Liver (tissue), 9 donors: Measurements from ENCODE around the gene UNC93A. TPM values are rescaled to one million over a fixed set of nuclear protein-coding genes. Genes with fewer than 3 reads are reported as not detected.

Experiments
- DNase-seq: peaks from one replicate; pipeline ENCODE4 v3.0.0-alpha.2; 2017; ENCODE audit warnings: low spot score
- H3K27ac ChIP-seq, 2 donors: one replicate each; pipeline ENCODE4 v1.7.0; 2013; ENCODE audit warnings: inconsistent platforms in 2 of 2, low read length in 2 of 2, control low read depth in 1 of 2, low read depth in 1 of 2, mild to moderate bottlenecking in 1 of 2
- H3K27me3 ChIP-seq, 4 donors: one replicate each; pipeline versions ENCODE4 v1.6.1 to v1.7.0; 2013; ENCODE audit warnings: low read length in 3 of 4, inconsistent platforms in 1 of 4, mild to moderate bottlenecking in 1 of 4, moderate library complexity in 1 of 4; ENCODE audit not compliant: control insufficient read depth in 4 of 4, insufficient read depth in 4 of 4
- H3K36me3 ChIP-seq, 4 donors: one replicate each; pipeline versions ENCODE4 v1.6.1 to v1.7.0; 2013; ENCODE audit warnings: low read length in 3 of 4, mild to moderate bottlenecking in 3 of 4, low read depth in 1 of 4, moderate library complexity in 1 of 4; ENCODE audit not compliant: control insufficient read depth in 4 of 4, insufficient read depth in 3 of 4
- H3K4me1 ChIP-seq, 4 donors: one replicate each; pipeline versions ENCODE4 v1.6.1 to v1.7.0; 2013; ENCODE audit warnings: low read length in 3 of 4, mild to moderate bottlenecking in 3 of 4, moderate library complexity in 1 of 4; ENCODE audit not compliant: control insufficient read depth in 4 of 4, insufficient read depth in 4 of 4
- H3K4me3 ChIP-seq, 3 donors: one replicate each; pipeline versions ENCODE4 v1.6.1 to v1.7.0; 2013; ENCODE audit warnings: low read length in 3 of 3, control low read depth in 1 of 3, low read depth in 1 of 3, mild to moderate bottlenecking in 1 of 3
- H3K9ac ChIP-seq, 2 donors: one replicate each; pipeline ENCODE4 v1.7.0; 2013; ENCODE audit warnings: low read length in 2 of 2, mild to moderate bottlenecking in 2 of 2, moderate library complexity in 2 of 2, control low read depth in 1 of 2, low read depth in 1 of 2
- H3K9me3 ChIP-seq, 4 donors: one replicate each; pipeline versions ENCODE4 v1.6.1 to v1.7.0; 2013; ENCODE audit warnings: low read length in 3 of 4; ENCODE audit not compliant: control insufficient read depth in 4 of 4
- ATF3 ChIP-seq: IDR thresholded peaks from 2 replicates; pipeline ENCODE4 v1.6.1; 2016; ENCODE audit warnings: antibody characterized with exemption
- CTCF ChIP-seq: fragments of 150-350 bp; IDR thresholded peaks from 2 replicates; pipeline ENCODE4 v1.5.1; 2017; ENCODE audit warnings: improper control_type of control experiment, low read depth, low read length; ENCODE audit not compliant: missing input control
- EGR1 ChIP-seq, 2 donors: IDR thresholded peaks; 2 replicates each; pipeline ENCODE4 v1.6.1; 2016 to 2018; ENCODE audit warnings: antibody characterized with exemption in 2 of 2, low read depth in 2 of 2
- FOXA1 ChIP-seq: IDR thresholded peaks from 2 replicates; pipeline ENCODE4 v1.6.1; 2016; ENCODE audit warnings: antibody characterized with exemption
- FOXA2 ChIP-seq: IDR thresholded peaks from 2 replicates; pipeline ENCODE4 v1.6.1; 2016; ENCODE audit warnings: antibody characterized with exemption
- GABPA ChIP-seq, 2 donors: IDR thresholded peaks in 1 of 2; conservative IDR thresholded peaks in 1 of 2; 2 replicates each; pipeline ENCODE4 v1.6.1; 2016; ENCODE audit warnings: antibody characterized with exemption in 2 of 2, mild to moderate bottlenecking in 1 of 2, moderate library complexity in 1 of 2
- HNF4A ChIP-seq, 2 donors: conservative IDR thresholded peaks; 2 replicates each; pipeline ENCODE4 v1.6.1; 2016; ENCODE audit warnings: antibody characterized with exemption in 2 of 2, mild to moderate bottlenecking in 2 of 2
- HNF4G ChIP-seq: IDR thresholded peaks from 2 replicates; pipeline ENCODE4 v1.6.1; 2016; ENCODE audit warnings: antibody characterized with exemption
- JUND ChIP-seq, 2 donors: IDR thresholded peaks; 2 replicates each; pipeline ENCODE4 v1.6.1; 2016; ENCODE audit warnings: antibody characterized with exemption in 2 of 2
- MAX ChIP-seq: IDR thresholded peaks from 2 replicates; pipeline ENCODE4 v1.6.1; 2016; ENCODE audit warnings: antibody characterized with exemption
- NR2F2 ChIP-seq: IDR thresholded peaks from 2 replicates; pipeline ENCODE4 v1.6.1; 2016; ENCODE audit warnings: antibody characterized with exemption
- RAD21 ChIP-seq, 2 donors: IDR thresholded peaks; 2 replicates each; pipeline ENCODE4 v1.6.1; 2016; ENCODE audit warnings: antibody characterized with exemption in 2 of 2, mild to moderate bottlenecking in 2 of 2
- REST ChIP-seq: IDR thresholded peaks from 2 replicates; pipeline ENCODE4 v1.6.1; 2016; ENCODE audit warnings: antibody characterized with exemption, mild to moderate bottlenecking
- RXRA ChIP-seq, 2 donors: IDR thresholded peaks; 2 replicates each; pipeline ENCODE4 v1.6.1; 2017 to 2018; ENCODE audit warnings: antibody characterized with exemption in 2 of 2, mild to moderate bottlenecking in 1 of 2
- SP1 ChIP-seq: IDR thresholded peaks from 2 replicates; pipeline ENCODE4 v1.6.1; 2018; ENCODE audit warnings: antibody characterized with exemption, mild to moderate bottlenecking
- TAF1 ChIP-seq: conservative IDR thresholded peaks from 2 replicates; pipeline ENCODE4 v1.6.1; 2016; ENCODE audit warnings: antibody characterized with exemption, mild to moderate bottlenecking
- YY1 ChIP-seq: IDR thresholded peaks from 2 replicates; pipeline ENCODE4 v1.6.1; 2016; ENCODE audit warnings: antibody characterized with exemption, mild to moderate bottlenecking
- ZBTB33 ChIP-seq: IDR thresholded peaks from 2 replicates; pipeline ENCODE4 v1.6.1; 2016; ENCODE audit warnings: antibody characterized with exemption
- WGBS: extraction: QIAGEN DNeasy Blood & Tissue Kit; methylation state at CpG from one replicate; pipeline ENCODE4 v1.1.7; 2013; 5-methylcytosine and 5-hydroxymethylcytosine counted together
- polyA plus RNA-seq, 2 donors: library from polyadenylated mRNA; stranded (reverse) in 1 of 2; unstranded in 1 of 2; fragments of 200-250 nt in 1 of 2; fragments of >200 nt in 1 of 2; fragmentation: Nextera tagmentation in 1 of 2; extraction: Ambion mirVana in 1 of 2; gene quantifications; one replicate each; pipeline versions ENCODE4 v1.2.1 to v1.2.3, GENCODE V29; 2013 to 2015
- total RNA-seq, 2 donors: library from RNA; depleted of rRNA; stranded (reverse); fragments of >200 nt; gene quantifications; one replicate each; pipeline ENCODE4 v1.2.3, GENCODE V29; 2014
- donor health status: healthy.
- donor health status: healthy.
- donor health status: healthy.
- donor health status: healthy.
- donor health status: healthy.

The UNC93A gene
- total and polyA plus RNA-seq, 4 donors, result 0.79 to 14.0 (median 4.6) TPM

GRCh38 chr6:167304912-167305311, 13.8 kb downstream of the UNC93A start:
- H3K9ac ChIP-seq, result no peak overlapping the region
- no peak for DNase-seq
- no peaks in the 10 kb centered on the region for H3K36me3 ChIP-seq
- 96% methylated on average over 2 of the region's 2 CpGs for WGBS
- no peak for TF ChIP-seq RAD21 (IDR thresholded peaks at IDR 0.05)
- no peak for TF ChIP-seq NR2F2
- no peak for TF ChIP-seq ZBTB33
- no peak for TF ChIP-seq HNF4G
- peaks cover 8 to 34% (median 17%) of the 10 kb centered on the region in 4 donors for H3K4me1 ChIP-seq
- H3K27ac ChIP-seq, result no peak overlapping the region
- H3K4me3 ChIP-seq, result no peak overlapping the region
- no peaks in the 10 kb centered on the region for H3K27me3 ChIP-seq
- no peaks in the 10 kb centered on the region for H3K9me3 ChIP-seq

GRCh38 chr6:167305796-167306195, 14.7 kb downstream of the UNC93A start:
- Histone ChIP-seq H3K4me3 (no peak overlapping the region), H3K27ac (no peak overlapping the region), H3K27me3 (no peaks in the 10 kb centered on the region), H3K9me3 (no peaks in the 10 kb centered on the region), H3K36me3 (no peaks in the 10 kb centered on the region), H3K9ac (no peak overlapping the region), H3K4me1 (peaks cover 8 to 41% (median 20%) of the 10 kb centered on the region in 4 donors)
- DNase-seq, result no peak
- TF ChIP-seq EGR1 (IDR thresholded peaks at IDR 0.05; ENCODE audit: low read depth in 2 of 2) (no peak), HNF4A (conservative IDR thresholded peaks at IDR 0.05) (no peak), SP1 (no peak), MAX (no peak), CTCF (no peak), HNF4G (no peak), REST (no peak), RAD21 (IDR thresholded peaks at IDR 0.05) (no peak), RXRA (IDR thresholded peaks at IDR 0.05) (no peak), TAF1 (no peak), GABPA (IDR thresholded peaks at IDR 0.05 in 1 of 2, conservative IDR thresholded peaks at IDR 0.05 in 1 of 2) (no peak), ATF3 (no peak), ZBTB33 (no peak), JUND (IDR thresholded peaks at IDR 0.05) (no peak), YY1 (no peak), FOXA1 (no peak), NR2F2 (no peak), FOXA2 (no peak)
- WGBS, result 91% methylated on average over 18 of the region's 18 CpGs
